ENCODE results near the gene UBAC2.
A peak's percentile ranks its signal among the peaks of the same experiment; 100 is the strongest.
"Not testable (repeated sequence)": the region's sequence is repeated elsewhere in the genome, so short reads cannot be mapped to it uniquely, and the experiment has no call there.

The UBAC2 gene

GRCh38 chr13:99378985-99379733, 178.5 kb downstream of the UBAC2 start:
- no peak for DNase-seq (ENCODE audit: low read depth in 3 of 3)

GRCh38 chr13:99379856-99380801, 179.5 kb downstream of the UBAC2 start:
- no peak for DNase-seq (ENCODE audit: low read depth in 3 of 3)

GRCh38 chr13:99380921-99381645, 180.4 kb downstream of the UBAC2 start:
- DNase-seq (ENCODE audit: low read depth in 3 of 3) = peak in 2 of 3 experiments; percentile 22 to 38

- no peak for DNase-seq (ENCODE audit: low read depth in 3 of 3)
Observed at GRCh38 chr13:99381766-99382165, 181.1 kb downstream of the UBAC2 start.

GRCh38 chr13:99382428-99383133, 181.9 kb downstream of the UBAC2 start:
- no peak for DNase-seq (ENCODE audit: low read depth in 3 of 3)

GRCh38 chr13:99383511-99383921, 182.9 kb downstream of the UBAC2 start:
- no peak for DNase-seq (ENCODE audit: low read depth in 3 of 3)

- no peak for DNase-seq (ENCODE audit: low read depth in 3 of 3)
Observed at GRCh38 chr13:99383946-99384345, 183.3 kb downstream of the UBAC2 start.

- DNase-seq (ENCODE audit: low read depth in 3 of 3) = no peak
Observed at GRCh38 chr13:99384468-99384867, 183.8 kb downstream of the UBAC2 start.

GRCh38 chr13:99385161-99385560, 184.5 kb downstream of the UBAC2 start:
- no peak for DNase-seq (ENCODE audit: low read depth in 3 of 3)

GRCh38 chr13:99385940-99386339, 185.3 kb downstream of the UBAC2 start:
- no peak for DNase-seq (ENCODE audit: low read depth in 3 of 3)

- DNase-seq (ENCODE audit: low read depth in 3 of 3) = no peak
Observed at GRCh38 chr13:99386495-99386894, 185.8 kb downstream of the UBAC2 start.

- peak; percentile 70 to 82 (median 77) for DNase-seq (ENCODE audit: low read depth in 3 of 3)
Observed at GRCh38 chr13:99386911-99387788, 186.5 kb downstream of the UBAC2 start.

GRCh38 chr13:99388334-99388923, 187.8 kb downstream of the UBAC2 start:
- no peak for DNase-seq (ENCODE audit: low read depth in 3 of 3)

GRCh38 chr13:99389094-99389493, 188.4 kb downstream of the UBAC2 start:
- not testable (repeated sequence) for DNase-seq (ENCODE audit: low read depth in 3 of 3)

GRCh38 chr13:99389520-99390304, 189.1 kb downstream of the UBAC2 start:
- DNase-seq (ENCODE audit: low read depth in 3 of 3) = no peak

GRCh38 chr13:99390601-99391000, 189.9 kb downstream of the UBAC2 start:
- DNase-seq (ENCODE audit: low read depth in 3 of 3) = no peak

- DNase-seq (ENCODE audit: low read depth in 3 of 3) = no peak
Observed at GRCh38 chr13:99391781-99392469, 191.3 kb downstream of the UBAC2 start.

GRCh38 chr13:99392470-99393135, 191.9 kb downstream of the UBAC2 start:
- DNase-seq (ENCODE audit: low read depth in 3 of 3) = no peak
